Globus pallidus (tissue), 1 donor: ENCODE measurements around the gene RSBN1.

Experiments used
- DNase-seq: peaks from one replicate; pipeline ENCODE4 v3.0.0-alpha.2; 2015; ENCODE audit warnings: low spot score

The RSBN1 gene

GRCh38 chr1:113812661-113813135 lies 422 bp upstream of the RSBN1 start:
- no peak for DNase-seq

- no peak for DNase-seq
Measured at GRCh38 chr1:113811156-113811887, 954 bp downstream of the RSBN1 start.

- no peak for DNase-seq
Measured at GRCh38 chr1:113809670-113810602, 2.3 kb downstream of the RSBN1 start.

GRCh38 chr1:113808450-113809195 lies 3.7 kb downstream of the RSBN1 start:
- no peak for DNase-seq

GRCh38 chr1:113805639-113806038 lies 6.6 kb downstream of the RSBN1 start:
- DNase-seq: no peak

- no peak for DNase-seq
Measured at GRCh38 chr1:113805256-113805531, 7.1 kb downstream of the RSBN1 start.

- no peak for DNase-seq
Measured at GRCh38 chr1:113804421-113805255, 7.6 kb downstream of the RSBN1 start.

GRCh38 chr1:113802367-113803007 lies 9.8 kb downstream of the RSBN1 start:
- DNase-seq: no peak

GRCh38 chr1:113800487-113800886 lies 11.8 kb downstream of the RSBN1 start:
- DNase-seq: no peak

GRCh38 chr1:113797472-113797871 lies 14.8 kb downstream of the RSBN1 start:
- no peak for DNase-seq

GRCh38 chr1:113793878-113794834 lies 18.1 kb downstream of the RSBN1 start:
- DNase-seq: no peak

GRCh38 chr1:113792986-113793385 lies 19.3 kb downstream of the RSBN1 start:
- no peak for DNase-seq

GRCh38 chr1:113792471-113792870 lies 19.8 kb downstream of the RSBN1 start:
- no peak for DNase-seq

GRCh38 chr1:113788802-113789201 lies 23.5 kb downstream of the RSBN1 start:
- DNase-seq: no peak

- DNase-seq: no peak
Measured at GRCh38 chr1:113787663-113788062, 24.6 kb downstream of the RSBN1 start.

- DNase-seq: no peak
Measured at GRCh38 chr1:113786069-113786468, 26.2 kb downstream of the RSBN1 start.

GRCh38 chr1:113784104-113784779 lies 28.0 kb downstream of the RSBN1 start:
- DNase-seq: no peak

- DNase-seq: peak; percentile 41
Measured at GRCh38 chr1:113783254-113784103, 28.8 kb downstream of the RSBN1 start.
